IMR-90 (cell line): ENCODE data around the gene BMP7. TPM values are rescaled to one million over a fixed set of nuclear protein-coding genes. Genes with fewer than 3 reads are reported as not detected.

ENCODE experiments used
- ATAC-seq: fragments of 200-7000 bp; cut with Tn5 transposase; 2 replicates; pipeline ENCODE4 v1.9.1; 2020; ENCODE audit warnings: low read depth, mild to moderate bottlenecking, moderate library complexity
- BruUV-seq: library from RNA; stranded (reverse); fragments of 400-500 nt; replicated peaks from 2 replicates; lab custom pipeline; 2021; lab: Mats Ljungman, UMichigan
- CTCF ChIA-PET: fragments of 300-600 bp; formaldehyde crosslinking; extraction: SDS; loops from one replicate; lab custom pipeline; 2021; ENCODE audit warnings: antibody characterized with exemption; lab: Yijun Ruan, JAX
- POLR2A ChIA-PET: fragments of 300-600 bp; sonication (Branson Sonifier 250); formaldehyde crosslinking; loops from one replicate; lab custom pipeline; 2022; ENCODE audit warnings: antibody characterized with exemption; ENCODE audit not compliant: unreplicated experiment; lab: Charles Lee
- DNase-seq: peaks from one replicate; pipeline ENCODE4 v3.0.0; 2013
- H2AFZ ChIP-seq: replicated peaks from 2 replicates; pipeline ENCODE3; 2013; ENCODE audit warnings: low read length, mild to moderate bottlenecking; ENCODE audit not compliant: poor library complexity
- H2AK5ac ChIP-seq: 2 replicates; pipeline ENCODE4 v1.6.1; 2013; ENCODE audit warnings: low read depth, low read length, inconsistent platforms
- H2AK9ac ChIP-seq: replicated peaks from 2 replicates; pipeline ENCODE3; 2013; ENCODE audit warnings: mild to moderate bottlenecking, low read depth, low read length, moderate library complexity; ENCODE audit not compliant: poor library complexity
- H2BK120ac ChIP-seq: 2 replicates; pipeline ENCODE4 v1.6.1; 2013; ENCODE audit warnings: low read depth, low read length, inconsistent platforms
- H2BK15ac ChIP-seq: 3 replicates; pipeline ENCODE4 v1.6.1; 2013; ENCODE audit warnings: low read depth, low read length, inconsistent platforms
- H2BK20ac ChIP-seq: 2 replicates; pipeline ENCODE4 v1.6.1; 2013; ENCODE audit warnings: low read depth, mild to moderate bottlenecking, inconsistent platforms, low read length, moderate library complexity
- H2BK5ac ChIP-seq: 2 replicates; pipeline ENCODE4 v1.6.1; 2013; ENCODE audit warnings: mild to moderate bottlenecking, low read depth, low read length, inconsistent platforms; ENCODE audit not compliant: poor library complexity, severe bottlenecking
- H3K14ac ChIP-seq: replicated peaks from 2 replicates; pipeline ENCODE4 v1.6.1; 2013; ENCODE audit warnings: low read depth, low read length, inconsistent platforms
- H3K18ac ChIP-seq: 2 replicates; pipeline ENCODE4 v1.6.1; 2013; ENCODE audit warnings: low read depth, low read length, control low read depth
- H3K23ac ChIP-seq: 2 replicates; pipeline ENCODE4 v1.6.1; 2013; ENCODE audit warnings: low read depth, low read length, inconsistent platforms
- H3K27ac ChIP-seq: 2 replicates; pipeline ENCODE4 v1.5.1; 2013; ENCODE audit warnings: mild to moderate bottlenecking, control low read depth, low read length; ENCODE audit not compliant: insufficient read depth
- H3K27me3 ChIP-seq: 2 replicates; pipeline ENCODE4 v1.6.1; 2013; ENCODE audit warnings: low read length; ENCODE audit not compliant: control insufficient read depth, insufficient read depth
- H3K36me3 ChIP-seq: 2 replicates; pipeline ENCODE4 v1.6.1; 2013; ENCODE audit warnings: low read length, mixed read lengths; ENCODE audit not compliant: control insufficient read depth, insufficient read depth
- H3K4ac ChIP-seq: 2 replicates; pipeline ENCODE4 v1.6.1; 2013; ENCODE audit warnings: low read depth, low read length, inconsistent platforms
- H3K4me1 ChIP-seq: 2 replicates; pipeline ENCODE4 v1.6.1; 2013; ENCODE audit warnings: low read length, mixed read lengths; ENCODE audit not compliant: control insufficient read depth, insufficient read depth
- H3K4me2 ChIP-seq: 2 replicates; pipeline ENCODE4 v1.6.1; 2013; ENCODE audit warnings: low read depth, mild to moderate bottlenecking, control low read depth, low read length, moderate library complexity
- H3K4me3 ChIP-seq: 2 replicates; pipeline ENCODE4 v1.5.1; 2013; ENCODE audit warnings: low read depth, mild to moderate bottlenecking, control low read depth, low read length, moderate library complexity; ENCODE audit not compliant: insufficient read depth
- H3K56ac ChIP-seq: 2 replicates; pipeline ENCODE4 v1.6.1; 2013; ENCODE audit warnings: low read length, inconsistent platforms; ENCODE audit not compliant: insufficient read depth; ENCODE audit errors: extremely low read depth
- H3K79me1 ChIP-seq, 2 experiments: 2 replicates each; pipeline ENCODE4 v1.6.1; 2013; ENCODE audit warnings: low read length in 2 of 2, inconsistent platforms in 1 of 2, low read depth in 1 of 2
- H3K9ac ChIP-seq: 2 replicates; pipeline ENCODE4 v1.6.1; 2013; ENCODE audit warnings: low read depth, low read length, control low read depth
- H3K9me1 ChIP-seq: 2 replicates; pipeline ENCODE4 v1.6.1; 2013; ENCODE audit warnings: low read length, inconsistent platforms; ENCODE audit not compliant: insufficient read depth
- H3K9me3 ChIP-seq: 2 replicates; pipeline ENCODE4 v1.6.1; 2013; ENCODE audit warnings: low read length; ENCODE audit not compliant: control insufficient read depth, insufficient read depth
- H4K20me1 ChIP-seq: 2 replicates; pipeline ENCODE4 v1.6.1; 2013; ENCODE audit warnings: low read length, inconsistent platforms; ENCODE audit not compliant: insufficient read depth
- H4K5ac ChIP-seq: 2 replicates; pipeline ENCODE4 v1.6.1; 2013; ENCODE audit warnings: mild to moderate bottlenecking, low read depth, low read length, control low read depth
- H4K8ac ChIP-seq, 2 experiments: 2 replicates each; pipeline ENCODE4 v1.6.1; 2013; ENCODE audit warnings: low read depth in 2 of 2, low read length in 2 of 2, control low read depth in 1 of 2, inconsistent platforms in 1 of 2
- H4K91ac ChIP-seq: 2 replicates; pipeline ENCODE4 v1.6.1; 2013; ENCODE audit warnings: low read depth, low read length, inconsistent platforms; ENCODE audit not compliant: insufficient read depth
- CTCF ChIP-seq: conservative IDR thresholded peaks from 2 replicates; pipeline ENCODE4 v1.5.1; 2012; ENCODE audit warnings: mild to moderate bottlenecking, low read depth, low read length, improper control_type of control experiment
- RFX5 ChIP-seq: IDR thresholded peaks from 2 replicates; pipeline ENCODE4 v1.8.0; 2012; ENCODE audit warnings: low read depth, mild to moderate bottlenecking, low read length, moderate library complexity
- SMC3 ChIP-seq: fragments of 150-350 bp; IDR thresholded peaks from 2 replicates; pipeline ENCODE4 v1.6.1; 2016; ENCODE audit warnings: low read depth, mild to moderate bottlenecking, antibody characterized with exemption, low read length, moderate library complexity
- WGBS, 2 experiments: methylation state at CpG; one replicate each; pipeline versions ENCODE4 v1.1.5 to v1.1.7; 2013; ENCODE audit warnings: missing lambda C conversion rate in 2 of 2; ENCODE audit not compliant: insufficient read length in 1 of 2; ENCODE audit errors: extremely low coverage in 2 of 2; 5-methylcytosine and 5-hydroxymethylcytosine counted together
- dilution Hi-C: fragments of 300-500 bp; cut with HindIII; formaldehyde crosslinking; loops from one replicate; pipeline ENCODE4 v1.14.3; 2018; ENCODE audit warnings: low sequenced_read_pairs; ENCODE audit not compliant: unreplicated experiment
- in situ Hi-C: fragments of 300-500 bp; cut with MboI; formaldehyde crosslinking; loops from 3 replicates; pipeline ENCODE4 v1.14.3; 2019; ENCODE audit warnings: low sequenced_read_pairs, inconsistent platforms, mixed read lengths
- intact Hi-C: fragments of 100-400 bp; cut with micrococcal nuclease; formaldehyde crosslinking; loops from 2 replicates; pipeline ENCODE4 v1.10.0; 2022
- polyA plus RNA-seq, 3 experiments: library from polyadenylated mRNA; depleted of rRNA; stranded (reverse); fragments of >200 nt; gene quantifications; 2 replicates each; pipeline ENCODE4 v1.2.3, GENCODE V29; 2012; ENCODE audit warnings: low replicate concordance in 1 of 3
- total RNA-seq: library from RNA; depleted of rRNA; stranded (reverse); fragments of >200 nt; gene quantifications from 2 replicates; pipeline ENCODE4 v1.2.3, GENCODE V29; 2012

The BMP7 gene
- total and polyA plus RNA-seq, 2 of the 4 experiments (the other 2 are of a cell fraction), result not detected

- no TSS peak for BruUV-seq
- Histone ChIP-seq H3K56ac (no peak overlapping the region), H3K4me2 (no peak overlapping the region), H3K9me1 (no peaks in the 10 kb centered on the region), H3K79me1 (no peaks in the 10 kb centered on the region), H4K8ac (no peak overlapping the region), H2BK120ac (no peak overlapping the region), H3K9me3 (peaks cover 10% of the 10 kb centered on the region), H2AK5ac (no peak overlapping the region), H3K9ac (no peak overlapping the region), H3K4me3 (no peak overlapping the region), H3K27me3 (no peaks in the 10 kb centered on the region), H2BK5ac (no peak overlapping the region), H4K5ac (no peak overlapping the region), H3K23ac (no peak overlapping the region), H3K36me3 (no peaks in the 10 kb centered on the region), H4K20me1 (no peaks in the 10 kb centered on the region), H3K18ac (no peak overlapping the region), H2BK20ac (no peak overlapping the region), H2BK15ac (no peak overlapping the region), H2AFZ (no peak overlapping the region), H3K14ac (no peak overlapping the region), H4K91ac (no peak overlapping the region), H3K4ac (no peak overlapping the region), H3K4me1 (no peaks in the 10 kb centered on the region; the same call in 1 of the 2 replicates), H2AK9ac (no peak overlapping the region), H3K27ac (no peak overlapping the region)
- DNase-seq, result no peak
- no peak for ATAC-seq
- POLR2A ChIA-PET, result no interaction called here
- intact Hi-C loops, result no loop called here
- CTCF ChIA-PET, result no interaction called here
- TF ChIP-seq SMC3 (no peak), RFX5 (no peak), CTCF (no peak)
- dilution Hi-C loops, result no loop called here
- no CpG with 5 or more reads among the region's 3 CpGs for WGBS, 2 experiments
- in situ Hi-C loops, result no loop called here
Observed at GRCh38 chr20:57207251-57207650, 59.2 kb downstream of the BMP7 start.
